Heart left ventricle (tissue), 13 donors: Measurements from ENCODE around the gene PDE10A.

Experiments used
- CTCF ChIP-seq, 12 donors: fragments of 200-600 bp; sonication (generic) in 4 of 12; IDR thresholded peaks; one replicate each; pipeline versions ENCODE4 v1.5.0 to v1.8.0; 2018 to 2022; ENCODE audit warnings: antibody characterized with exemption in 12 of 12, mild to moderate bottlenecking in 5 of 12
- POLR2A ChIP-seq, 2 donors: fragments of 450-650 bp; IDR thresholded peaks; one replicate each; pipeline ENCODE4 v1.6.1; 2017; ENCODE audit warnings: antibody characterized with exemption in 2 of 2, mild to moderate bottlenecking in 2 of 2, moderate library complexity in 2 of 2
- donor health status: ischemic (EF 13 %, LVEDD 7.1; RV severe dilation, severe dysfunction).
- donor health status: DM: no; HTN: yes; CAD: no.
- donor health status: DM: no; HTN: no; CAD: no.
- donor health status: ischemic (EF 25% LVEDD 6.9; RV normal size, moderate dysfunction).
- donor health status: ischemic (EF 25% LVEDD 5.7; RV mildly dilated, moderate dysfunction).
- donor health status: ischemic (EF 35%, LVEDD 5.7; RV mildly dilated, moderate dysfunction).
- donor health status: nonischemic (EF 11% LVEDD 7.7; RV severe dilation, severe dysfunction).
- donor health status: DM: yes; HTN: yes; CAD: no.
- donor health status: PGD.
- donor health status: ischemic (EF 29% LVEDD 5.4; RV normal size, mild dysfunction).
- donor health status: nonischemic (EF 23%, LVEDD 6.1; RV moderate dilation, normal function).

GRCh38 chr6:165605901-165606739 lies 56.9 kb downstream of the PDE10A start:
- no peak for TF ChIP-seq CTCF (IDR thresholded peaks at IDR 0.05)
- TF ChIP-seq POLR2A (IDR thresholded peaks at IDR 0.05) = no peak
